Stimulated activated naive CD4-positive, alpha-beta T cell (primary cell): Measurements from ENCODE around the gene KRTAP10-8.
"Not testable (repeated sequence)": the region's sequence is repeated elsewhere in the genome, so short reads cannot be mapped to it uniquely, and the experiment has no call there.

Experiments
- DNase-seq, 6 experiments: peaks; one replicate each; lab custom pipeline; 2025; lab: John Stamatoyannopoulos, UW

Gene KRTAP10-8

GRCh38 chr21:44599264-44600029 is 12.4 kb upstream of the KRTAP10-8 start:
- DNase-seq = no peak

- not testable (repeated sequence) for DNase-seq
Observed at GRCh38 chr21:44600118-44600978, 11.5 kb upstream of the KRTAP10-8 start, which contains the start of gene KRTAP10-7. TSS of gene KRTAP10-7 (plus strand) at chr21:44600597. CDS start at chr21:44600622, 25 bp downstream.

GRCh38 chr21:44601091-44601490 is 10.8 kb upstream of the KRTAP10-8 start:
- DNase-seq = not testable (repeated sequence)

- no peak for DNase-seq
Observed at GRCh38 chr21:44601596-44602462, 10.1 kb upstream of the KRTAP10-8 start.

- DNase-seq = no peak
Observed at GRCh38 chr21:44602463-44602850, 9.4 kb upstream of the KRTAP10-8 start.

GRCh38 chr21:44603109-44603875 is 8.6 kb upstream of the KRTAP10-8 start:
- no peak for DNase-seq

GRCh38 chr21:44603911-44604310 is 8.0 kb upstream of the KRTAP10-8 start:
- DNase-seq = no peak

GRCh38 chr21:44606495-44606894 is 5.4 kb upstream of the KRTAP10-8 start:
- no peak for DNase-seq

- DNase-seq = no peak
Observed at GRCh38 chr21:44609193-44609592, 2.7 kb upstream of the KRTAP10-8 start.

GRCh38 chr21:44610157-44610843 is 1.6 kb upstream of the KRTAP10-8 start:
- not testable (repeated sequence) for DNase-seq

GRCh38 chr21:44611551-44611950 is 328 bp upstream of the KRTAP10-8 start:
- no peak for DNase-seq

- no peak for DNase-seq
Observed at GRCh38 chr21:44612669-44613229, 870 bp downstream of the KRTAP10-8 start.

GRCh38 chr21:44613386-44614155 is 1.7 kb downstream of the KRTAP10-8 start:
- DNase-seq = no peak

- DNase-seq = no peak
Observed at GRCh38 chr21:44614161-44614631, 2.3 kb downstream of the KRTAP10-8 start.

GRCh38 chr21:44614961-44615391 is 3.1 kb downstream of the KRTAP10-8 start:
- DNase-seq = no peak

GRCh38 chr21:44615466-44615865 is 3.6 kb downstream of the KRTAP10-8 start:
- no peak for DNase-seq

GRCh38 chr21:44615911-44616590 is 4.2 kb downstream of the KRTAP10-8 start:
- no peak for DNase-seq

- no peak for DNase-seq
Observed at GRCh38 chr21:44616591-44616926, 4.7 kb downstream of the KRTAP10-8 start.

GRCh38 chr21:44617071-44617501 is 5.2 kb downstream of the KRTAP10-8 start:
- DNase-seq = no peak
